Activated effector memory CD4-positive, alpha-beta T cell treated with anti-CD3 and anti-CD28 coated beads, Interleukin-2, amount 50 U/mL, for 16 hours (primary cell): ENCODE results near the gene VGF.
"Not testable (repeated sequence)": the region's sequence is repeated elsewhere in the genome, so short reads cannot be mapped to it uniquely, and the experiment has no call there.

Experiments used
- DNase-seq: peaks from one replicate; pipeline ENCODE4 v3.0.0-alpha.2; 2020

VGF gene

GRCh38 chr7:101114492-101114891 lies 50.9 kb downstream of the VGF start:
- DNase-seq: no peak

GRCh38 chr7:101113836-101114235 lies 51.5 kb downstream of the VGF start:
- no peak for DNase-seq

GRCh38 chr7:101113140-101113539 lies 52.2 kb downstream of the VGF start:
- not testable (repeated sequence) for DNase-seq
